Stimulated activated CD4-positive, alpha-beta T cell treated with anti-CD3 and anti-CD28 coated beads, Interleukin-4, amount 100 ng/mL, for 24 hours (primary cell): ENCODE measurements around the gene CSPG4.
"Not testable (repeated sequence)": the region's sequence is repeated elsewhere in the genome, so short reads cannot be mapped to it uniquely, and the experiment has no call there.

ENCODE experiments used
- DNase-seq: peaks from one replicate; pipeline ENCODE4 v3.0.0-alpha.2; 2020

The CSPG4 gene

DNA sequence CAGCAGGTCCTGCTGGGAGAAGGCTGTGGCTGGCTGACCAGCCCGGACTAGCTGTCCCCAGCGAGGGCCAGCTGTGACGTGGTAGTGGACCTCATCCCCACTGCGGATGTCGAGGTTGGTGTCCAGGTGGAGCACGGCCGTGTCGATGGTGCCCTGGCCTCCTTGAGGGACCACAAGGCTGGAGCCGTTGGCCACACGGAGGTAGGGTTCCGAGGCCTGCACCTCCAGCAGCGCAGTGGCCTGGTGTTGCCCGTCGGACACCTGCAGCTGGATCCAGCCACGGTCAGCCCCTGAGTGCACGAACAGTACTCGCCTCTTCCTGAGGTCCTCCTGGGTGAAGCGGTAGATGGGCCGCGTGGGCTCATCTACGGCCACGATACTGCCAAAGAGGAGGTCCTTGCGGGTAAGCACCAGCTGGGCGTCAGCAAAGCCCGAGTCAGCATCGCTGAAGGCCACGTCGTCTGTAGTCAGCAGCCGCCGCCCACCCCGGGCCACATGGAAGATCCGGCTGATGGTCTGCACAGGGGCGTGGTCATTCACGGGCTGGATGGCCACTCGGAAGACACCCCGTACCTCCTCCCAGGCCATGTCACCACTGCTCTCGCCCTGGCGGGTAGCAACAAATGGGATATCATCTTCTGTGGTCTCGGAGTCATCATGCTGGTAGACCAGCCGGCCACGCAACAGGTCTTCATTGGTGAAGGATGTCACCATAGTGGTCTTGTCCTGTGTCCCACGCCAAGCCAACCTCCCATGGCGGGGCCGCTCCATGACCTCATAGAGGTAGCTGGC is 25.0 kb downstream of the CSPG4 start:
- no peak for DNase-seq

DNA sequence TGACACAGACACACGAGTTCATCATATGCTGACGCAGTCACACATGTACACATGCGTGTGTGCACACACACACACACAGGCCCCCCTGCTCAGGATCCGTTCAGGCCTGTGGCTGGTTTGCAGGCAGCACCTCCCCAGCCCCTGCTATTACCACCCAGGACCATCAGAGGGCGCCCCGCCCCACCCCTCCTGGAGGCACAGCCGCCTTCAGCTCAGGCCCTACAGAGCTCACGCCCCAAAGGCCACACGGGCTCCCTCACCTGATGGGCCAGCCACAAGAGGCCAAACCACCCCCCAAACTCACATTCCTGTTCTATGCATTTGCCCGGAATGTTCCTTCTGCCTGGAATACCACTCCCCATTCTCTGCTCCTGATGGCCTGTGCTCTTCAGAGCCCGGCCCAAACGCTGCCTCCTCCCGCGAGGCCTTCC is 26.4 kb downstream of the CSPG4 start:
- DNase-seq, result peak; percentile 80

DNA sequence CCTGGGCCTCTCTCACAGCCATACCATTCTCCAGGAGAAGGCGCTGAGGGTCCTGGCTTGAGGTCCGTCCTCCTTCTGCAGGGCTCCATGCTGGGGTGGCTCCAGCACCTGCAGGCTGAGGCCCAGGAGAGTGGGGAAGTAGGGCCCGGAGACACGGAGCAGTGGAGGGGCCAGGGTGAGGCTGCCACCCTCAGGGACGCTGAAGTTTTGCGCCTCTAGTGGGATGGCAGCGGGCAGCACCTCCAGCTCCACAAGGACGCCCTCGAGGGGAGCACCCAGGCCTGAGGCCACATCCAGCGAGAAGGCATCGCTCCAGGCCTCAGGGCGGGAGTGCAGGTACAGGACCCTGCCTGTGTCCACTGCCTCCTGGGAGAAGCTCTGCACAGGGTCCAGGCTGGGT is 27.5 kb downstream of the CSPG4 start:
- DNase-seq, result no peak

DNA sequence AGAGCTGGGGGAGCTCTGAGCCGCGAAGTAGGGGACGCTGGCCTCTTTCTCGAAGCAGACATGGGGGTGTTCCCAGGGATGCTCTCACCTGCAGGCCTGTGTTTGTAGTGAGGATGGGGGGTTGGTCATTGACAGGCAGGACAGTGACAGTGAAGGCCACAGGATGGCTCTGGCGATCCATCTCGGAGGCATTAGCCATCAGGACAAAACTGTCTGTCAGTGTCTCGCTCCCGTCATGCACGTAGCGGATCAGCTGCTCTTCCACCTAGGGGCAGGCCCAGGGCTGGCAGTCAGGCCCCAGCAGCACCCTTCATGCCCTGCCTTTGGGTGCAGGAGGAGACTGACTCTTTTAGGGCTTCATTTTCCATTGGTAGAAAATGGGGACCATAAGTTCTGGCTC is 28.0 kb downstream of the CSPG4 start:
- DNase-seq, result no peak

DNA sequence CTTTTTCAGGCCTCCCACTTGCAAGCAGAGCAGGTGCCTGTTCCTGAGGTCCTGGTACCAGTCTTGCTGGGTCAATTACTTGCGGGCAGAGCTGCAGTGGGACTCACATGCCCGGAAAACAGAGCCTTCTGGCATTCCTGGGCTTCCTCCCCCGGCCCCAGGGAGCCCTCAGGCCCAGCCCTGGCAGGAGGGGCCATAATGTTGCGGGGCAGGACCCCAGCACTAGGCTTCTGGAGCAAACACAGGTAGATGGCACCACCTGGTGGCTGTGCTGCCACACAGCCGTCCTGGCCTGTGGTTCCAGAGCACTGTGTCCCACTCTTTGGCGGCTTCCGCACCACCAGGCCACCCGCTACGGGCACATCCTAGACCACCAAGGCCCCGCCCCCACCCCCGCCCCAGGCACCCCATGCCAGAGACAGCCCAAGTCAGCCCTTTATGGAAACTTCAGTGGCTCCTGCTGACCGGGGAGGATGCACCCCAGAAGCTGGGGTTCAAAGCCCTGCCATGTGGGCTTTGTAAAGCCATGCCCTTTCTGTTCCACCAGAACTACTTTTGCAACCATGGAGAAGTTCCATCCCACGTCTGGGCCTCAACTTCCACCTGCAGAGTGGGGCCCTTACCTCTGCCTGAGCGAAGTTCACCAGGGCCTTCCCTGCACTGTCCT is 28.9 kb downstream of the CSPG4 start:
- DNase-seq, result peak; percentile 74

DNA sequence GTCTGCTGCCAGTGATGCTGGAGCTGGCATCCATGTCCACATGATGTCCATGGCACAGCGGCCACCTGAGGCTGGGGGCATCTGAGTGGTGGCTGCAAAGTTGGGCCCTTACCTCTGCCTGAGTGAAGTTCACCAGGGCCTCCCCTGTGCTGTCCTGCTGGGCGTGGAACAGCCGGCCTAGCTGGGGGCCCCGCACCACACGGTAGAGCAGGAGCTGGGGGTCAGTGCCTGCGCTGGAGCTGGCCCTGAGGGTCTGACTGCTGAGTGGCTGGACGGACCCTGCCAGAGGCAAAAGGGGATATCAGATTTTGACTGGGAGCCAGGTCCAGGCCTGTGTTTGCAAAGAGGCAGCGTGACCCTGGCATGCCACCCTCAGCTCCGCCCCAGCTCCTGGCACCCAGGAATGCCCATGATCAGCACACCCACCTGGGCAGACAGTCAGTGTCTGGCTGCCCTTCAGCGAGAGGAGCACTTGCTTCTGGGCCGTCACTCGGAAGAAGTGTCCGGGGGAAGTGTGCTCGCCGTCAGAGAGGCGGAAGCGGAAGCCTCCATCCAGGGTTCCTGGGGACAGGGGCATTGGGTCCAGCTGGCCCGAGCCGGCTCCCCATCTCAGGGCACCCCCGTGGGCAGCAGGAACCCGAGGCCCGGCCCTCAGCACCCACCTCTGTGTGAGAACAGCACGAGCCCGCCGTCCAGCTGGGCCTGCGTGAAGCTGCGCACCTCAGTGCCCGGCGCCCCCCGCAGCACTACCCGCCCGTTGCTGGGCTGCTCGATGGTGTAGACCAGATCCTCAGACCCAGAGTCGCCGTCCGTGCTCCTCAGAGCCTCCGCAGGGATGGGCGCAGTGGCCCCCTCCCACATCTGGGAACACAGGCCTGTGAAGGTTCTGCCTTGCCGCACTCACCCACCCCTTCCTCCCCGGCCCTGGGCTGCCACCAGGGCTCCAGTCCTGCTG is 30.2 kb downstream of the CSPG4 start:
- no peak for DNase-seq

DNA sequence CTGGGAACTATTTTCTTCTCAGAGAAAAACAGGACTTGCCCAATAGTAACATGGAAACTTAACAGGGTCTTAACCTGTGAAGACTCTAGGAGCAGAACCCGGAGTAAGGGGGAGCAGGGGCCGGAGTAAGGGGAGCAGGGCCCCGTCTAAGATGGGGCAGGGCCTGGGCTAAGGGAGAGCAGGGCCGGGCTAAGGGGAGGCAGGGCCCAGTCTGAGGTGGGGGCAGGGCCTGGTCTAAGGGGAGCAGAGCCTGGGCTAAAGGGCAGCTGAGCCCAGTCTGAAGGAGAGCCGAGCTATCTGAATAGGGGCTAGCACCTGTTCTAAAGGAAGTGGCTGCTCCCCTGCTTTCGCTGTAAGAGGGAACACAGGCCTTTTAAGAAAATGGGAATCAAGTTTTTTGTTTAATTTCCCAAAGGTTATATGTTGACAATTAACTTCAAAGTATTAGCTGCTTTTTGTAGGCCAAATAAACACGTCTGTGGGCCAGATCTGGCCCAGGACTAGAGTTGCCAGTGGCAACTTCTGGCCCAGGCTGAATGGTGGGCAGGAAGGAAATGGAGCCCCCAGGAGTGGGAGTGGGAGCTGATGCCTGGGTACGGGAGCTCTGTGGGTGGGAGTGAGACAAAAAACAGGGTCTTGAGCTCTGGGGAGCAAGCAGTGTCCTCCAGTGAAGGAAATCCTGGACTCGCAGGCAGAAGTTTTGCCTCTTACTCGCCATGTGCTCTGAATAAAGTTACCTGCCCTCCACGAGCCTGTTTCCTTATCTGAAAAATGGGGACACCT is 32.5 kb downstream of the CSPG4 start:
- DNase-seq, result no peak

DNA sequence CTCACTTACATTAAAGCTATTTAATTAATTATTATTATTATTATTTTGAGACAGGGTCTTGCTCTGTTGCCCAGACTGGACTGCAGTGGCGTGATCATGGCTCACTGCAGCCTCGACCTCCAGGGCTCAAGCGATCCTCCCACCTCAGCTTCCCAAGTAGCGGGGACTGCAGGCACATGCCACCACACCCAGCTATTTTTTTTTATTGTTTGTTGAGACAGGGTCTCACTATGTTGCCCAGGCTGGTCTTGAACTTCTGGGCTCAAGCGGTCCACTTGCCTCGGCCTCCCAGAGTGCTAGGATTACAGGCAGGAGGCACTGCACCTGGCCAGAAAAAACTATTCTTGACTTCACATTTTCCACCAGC is 34.3 kb downstream of the CSPG4 start:
- not testable (repeated sequence) for DNase-seq

DNA sequence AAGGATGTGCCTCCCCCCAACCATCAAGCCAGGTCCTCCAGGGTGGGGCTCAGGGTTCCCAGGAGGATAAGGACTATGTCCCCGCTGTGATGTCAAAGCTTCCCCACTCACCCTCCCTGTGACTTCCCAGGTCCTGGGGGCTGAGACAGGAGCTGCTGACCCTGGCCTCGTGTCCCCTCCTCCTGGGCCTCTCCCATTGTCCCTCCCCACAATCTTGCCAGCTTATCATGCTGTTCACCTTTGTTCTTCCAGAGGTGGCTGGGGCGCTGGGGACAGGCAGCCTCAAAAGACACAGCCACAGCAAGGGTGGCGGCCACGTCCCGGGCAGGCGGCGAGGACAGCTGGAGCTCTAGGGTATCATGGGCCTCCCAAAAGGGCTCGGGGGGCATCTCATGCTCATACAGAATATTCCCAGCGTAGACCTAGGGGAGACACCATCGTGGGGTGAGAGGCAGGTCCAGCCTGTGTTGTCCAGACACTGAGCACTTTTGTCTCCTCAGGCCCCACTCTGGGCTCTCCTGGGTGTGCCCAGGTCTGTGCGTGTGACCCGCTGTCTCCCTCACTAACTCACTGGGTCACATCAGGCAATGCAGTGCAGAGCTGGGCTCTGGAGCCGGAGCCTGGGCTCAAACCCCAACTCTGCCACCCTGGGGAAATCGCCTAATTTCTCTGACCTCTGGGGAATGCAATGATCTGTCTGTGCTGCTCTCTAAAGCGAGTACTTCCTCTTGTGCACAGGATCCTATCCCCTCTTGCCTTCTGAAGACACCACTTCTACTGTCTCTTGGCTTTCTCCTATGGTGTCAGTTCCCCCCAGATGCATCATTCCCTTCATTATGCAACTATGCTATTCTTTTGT is 35.0 kb downstream of the CSPG4 start:
- DNase-seq, result no peak

DNA sequence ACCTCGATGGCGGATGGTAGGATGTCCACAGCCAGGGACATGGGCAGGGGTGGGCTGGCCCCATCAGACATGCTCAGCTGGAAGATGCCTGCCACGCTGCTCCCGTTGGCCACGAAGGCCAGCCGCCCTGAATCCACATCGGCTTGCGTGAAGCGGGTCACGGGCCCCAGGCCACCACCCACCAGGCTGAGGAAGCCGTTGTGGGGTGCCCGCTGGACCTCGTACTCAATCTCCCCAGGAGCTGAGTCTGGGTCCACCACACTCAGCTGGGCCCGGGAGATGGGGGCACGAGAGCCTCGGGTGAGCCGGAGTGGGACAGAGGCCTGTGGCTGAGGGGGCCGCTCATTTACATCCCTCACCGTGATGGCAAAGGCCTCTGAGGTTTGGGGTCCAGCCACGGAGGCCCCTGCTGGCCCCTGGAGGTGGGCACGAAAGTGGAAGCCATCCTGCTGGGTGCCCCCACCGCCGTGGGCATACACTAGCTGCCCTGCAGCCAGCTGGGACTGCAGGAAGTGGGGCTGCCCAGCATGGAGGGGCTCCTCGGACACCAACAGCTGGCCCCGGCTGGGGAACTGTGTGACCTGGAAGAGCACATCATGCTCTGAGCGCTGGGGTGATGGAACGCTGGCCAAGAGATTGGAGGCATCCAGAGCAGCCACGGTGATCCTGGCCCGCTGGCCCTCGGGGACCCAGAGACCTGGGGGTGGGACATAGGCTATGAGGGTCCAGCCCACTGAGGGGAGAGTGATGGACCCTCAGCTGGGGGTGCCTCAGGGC is 35.8 kb downstream of the CSPG4 start:
- DNase-seq, result no peak

DNA sequence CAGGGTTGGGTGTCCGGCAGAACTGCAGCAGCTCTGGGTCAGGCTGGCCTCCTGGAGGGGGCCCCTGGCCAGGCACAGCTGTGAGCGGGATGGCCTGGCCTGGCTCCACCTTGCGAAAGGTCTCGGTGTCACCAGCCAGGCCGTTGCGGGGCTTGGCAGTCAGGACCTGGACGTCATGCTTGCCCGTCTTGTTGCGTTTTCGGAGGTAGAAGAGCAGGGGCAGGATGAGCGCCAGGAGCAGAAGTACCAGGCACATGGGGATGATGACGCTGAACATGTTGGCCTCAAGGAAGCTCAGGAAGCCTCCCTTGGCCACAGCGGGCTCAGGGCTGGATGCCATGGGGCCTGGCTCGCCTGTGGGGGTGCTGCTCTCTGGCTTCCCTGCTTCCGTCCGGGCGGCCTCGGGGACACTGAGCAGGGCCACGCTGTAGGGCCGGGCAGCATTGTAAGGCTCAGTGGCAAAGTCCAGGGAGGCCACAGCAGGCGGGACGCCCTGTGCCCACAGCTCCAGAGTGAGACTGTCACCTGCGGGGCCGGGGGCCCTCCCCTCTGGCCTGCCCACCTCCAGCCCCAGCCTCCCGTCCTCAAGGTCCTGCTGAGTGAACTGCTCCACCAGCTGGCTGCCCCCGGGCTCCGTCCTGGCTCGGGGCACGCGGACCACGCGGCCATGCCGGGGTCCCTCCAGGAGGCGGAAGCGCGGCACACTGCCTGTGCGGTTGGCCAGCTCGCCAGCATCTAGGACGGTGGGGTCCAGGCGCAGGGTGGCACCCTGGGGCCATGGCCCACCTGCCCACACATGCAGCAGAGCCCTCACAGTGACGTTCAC is 36.9 kb downstream of the CSPG4 start:
- no peak for DNase-seq

DNA sequence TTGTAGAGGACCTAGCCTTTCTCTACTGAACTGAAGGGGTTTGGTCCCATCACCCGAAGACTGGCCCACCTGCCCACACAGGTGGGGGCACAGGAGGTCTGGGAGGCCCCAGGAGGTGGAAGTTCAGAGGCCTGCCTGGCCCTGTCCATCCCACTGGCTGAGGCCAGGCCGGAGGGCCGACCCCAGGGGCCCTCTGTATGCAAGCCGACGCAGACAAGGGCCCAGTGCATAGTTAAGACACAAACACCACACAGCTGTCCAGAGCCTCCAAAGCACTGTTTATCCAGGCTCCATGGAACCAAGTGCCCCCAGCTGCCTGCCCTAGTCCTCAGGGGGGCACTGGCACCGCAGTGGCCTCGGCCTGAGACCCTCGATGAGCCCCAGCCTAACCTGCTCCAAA is 38.3 kb downstream of the CSPG4 start:
- DNase-seq, result no peak

DNA sequence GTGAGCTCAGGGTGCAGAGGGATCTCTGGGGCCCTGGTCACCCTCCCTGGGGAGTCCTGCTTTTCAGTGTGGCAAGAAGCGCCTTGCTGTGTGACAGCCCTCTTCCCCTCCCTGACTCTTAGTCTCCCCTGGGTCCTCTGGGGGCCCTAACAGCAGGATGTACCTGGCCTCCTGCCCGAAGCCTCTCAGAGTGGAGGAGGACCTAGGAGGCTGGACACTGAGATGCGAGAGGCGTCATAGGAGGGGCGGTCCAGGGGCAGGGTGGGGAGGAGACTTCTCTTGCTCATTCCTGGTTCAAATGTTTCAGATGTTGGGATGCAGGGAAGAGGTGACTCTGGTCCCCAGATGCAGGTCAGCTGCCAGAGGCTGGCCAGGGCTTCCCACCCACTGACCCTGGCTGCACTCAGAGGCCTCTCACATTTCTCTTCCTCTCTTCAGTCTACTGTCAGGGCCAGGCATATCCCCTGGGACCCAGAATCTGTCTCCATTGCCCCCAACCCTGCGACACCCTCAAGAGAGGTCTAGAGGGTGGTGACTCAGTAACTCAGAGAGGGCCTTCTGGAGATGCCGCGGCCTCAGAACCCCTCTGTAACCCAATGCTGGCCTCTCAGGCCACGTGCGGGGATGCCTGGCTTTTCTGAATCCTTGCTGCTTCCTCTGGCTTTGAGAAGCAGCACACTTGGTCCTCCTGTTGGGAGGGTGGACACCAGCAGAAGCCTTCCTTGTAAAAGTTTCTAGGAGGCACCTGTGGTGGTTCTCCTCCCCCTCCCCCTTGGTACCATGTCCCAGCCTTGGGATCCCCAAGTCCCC is 39.0 kb downstream of the CSPG4 start:
- no peak for DNase-seq

DNA sequence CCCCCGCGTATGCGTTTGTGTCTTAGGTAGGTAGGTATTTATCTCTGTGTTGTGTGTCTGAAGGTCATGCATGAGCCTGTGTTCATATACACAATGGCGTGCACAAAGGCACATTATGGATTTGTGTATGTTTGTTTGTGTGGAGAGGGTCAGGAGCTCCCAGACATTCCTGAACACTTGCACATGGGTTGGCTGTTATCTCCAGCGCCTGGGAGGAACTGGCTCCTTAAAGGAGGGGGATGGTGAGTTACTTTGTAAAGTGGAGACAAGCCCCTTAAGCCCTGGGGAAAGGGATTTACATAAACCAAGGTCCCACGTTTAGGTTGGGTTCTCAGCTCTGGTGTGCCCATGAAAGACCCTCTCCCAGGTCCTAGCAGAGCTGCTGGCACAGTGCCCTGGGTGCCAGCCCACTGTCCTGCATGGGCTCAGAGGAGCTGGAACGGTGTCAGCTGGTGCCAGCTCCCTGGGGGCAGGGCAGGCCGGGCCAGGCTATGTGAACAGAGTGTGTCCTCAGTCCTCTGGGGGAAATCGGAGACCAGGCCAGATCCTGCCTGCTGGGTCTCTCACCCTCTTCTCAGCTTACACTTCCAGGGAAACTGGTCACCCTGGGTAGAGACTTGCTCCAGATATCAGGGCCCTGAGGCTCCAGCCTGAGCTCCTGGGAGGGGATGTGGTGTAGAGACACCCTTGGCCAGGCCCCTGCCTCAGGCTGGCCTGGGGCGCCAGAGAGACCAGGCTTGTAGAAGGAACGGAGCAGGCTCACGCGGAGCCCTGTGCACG is 39.8 kb downstream of the CSPG4 start:
- DNase-seq, result no peak

DNA sequence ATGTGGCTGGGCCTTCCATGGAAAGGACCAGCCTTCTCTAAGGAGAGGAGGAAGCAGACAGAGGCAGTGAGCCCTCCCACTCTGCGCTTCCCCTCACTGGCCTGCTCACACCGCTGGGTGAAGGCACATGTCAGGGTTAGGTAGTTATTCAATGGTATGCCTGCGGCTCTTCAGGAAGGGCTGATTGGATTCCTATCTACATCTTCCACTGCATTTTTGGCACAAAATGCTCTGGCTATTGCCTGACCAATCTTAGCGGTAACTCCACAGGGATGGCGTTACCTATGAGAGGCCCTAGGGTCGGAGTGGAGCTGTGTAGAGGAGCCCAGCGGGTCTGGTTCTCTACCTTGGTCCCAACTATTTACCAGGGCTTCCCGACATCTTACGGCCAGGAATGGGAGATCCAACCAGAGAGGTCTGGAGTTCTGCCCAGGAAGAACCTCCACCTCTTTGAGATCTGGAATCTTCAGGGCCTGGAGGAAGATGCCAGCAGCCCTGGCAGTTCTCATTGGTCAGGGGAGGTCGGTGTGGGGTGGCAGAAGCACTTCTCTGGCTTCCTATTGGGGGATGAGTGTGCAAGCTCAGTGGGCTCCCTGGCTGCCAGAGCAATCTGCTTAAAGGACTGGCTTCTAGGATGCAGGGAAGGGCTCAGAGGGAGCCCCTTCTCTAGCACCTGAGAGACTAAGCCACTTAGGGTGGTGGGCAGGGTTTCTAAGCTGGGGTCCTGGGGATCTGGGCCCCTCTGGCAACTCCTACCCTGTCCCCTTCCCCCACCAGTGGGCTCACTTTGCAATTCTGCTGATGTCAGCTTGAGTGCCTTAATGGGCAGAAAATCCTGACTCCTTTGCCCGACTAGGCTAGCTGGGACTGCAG is 40.7 kb downstream of the CSPG4 start:
- no peak for DNase-seq

DNA sequence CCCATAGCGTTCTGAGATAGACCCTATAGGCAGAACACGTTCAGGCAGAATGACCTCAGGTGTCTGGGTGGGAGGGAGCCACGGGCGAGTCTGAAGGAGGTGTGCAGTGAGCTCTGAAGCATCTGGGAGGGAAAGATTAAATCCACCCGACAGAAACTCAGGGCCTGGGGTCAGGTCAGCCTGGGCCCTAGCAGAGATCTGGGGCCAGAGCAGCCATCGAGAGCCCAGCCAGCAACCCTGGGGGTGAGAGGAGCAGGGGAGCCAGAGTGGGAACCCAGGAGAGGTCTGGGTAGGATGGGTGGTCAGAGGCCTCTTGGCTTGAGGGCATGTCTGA is 42.8 kb downstream of the CSPG4 start:
- DNase-seq, result no peak

DNA sequence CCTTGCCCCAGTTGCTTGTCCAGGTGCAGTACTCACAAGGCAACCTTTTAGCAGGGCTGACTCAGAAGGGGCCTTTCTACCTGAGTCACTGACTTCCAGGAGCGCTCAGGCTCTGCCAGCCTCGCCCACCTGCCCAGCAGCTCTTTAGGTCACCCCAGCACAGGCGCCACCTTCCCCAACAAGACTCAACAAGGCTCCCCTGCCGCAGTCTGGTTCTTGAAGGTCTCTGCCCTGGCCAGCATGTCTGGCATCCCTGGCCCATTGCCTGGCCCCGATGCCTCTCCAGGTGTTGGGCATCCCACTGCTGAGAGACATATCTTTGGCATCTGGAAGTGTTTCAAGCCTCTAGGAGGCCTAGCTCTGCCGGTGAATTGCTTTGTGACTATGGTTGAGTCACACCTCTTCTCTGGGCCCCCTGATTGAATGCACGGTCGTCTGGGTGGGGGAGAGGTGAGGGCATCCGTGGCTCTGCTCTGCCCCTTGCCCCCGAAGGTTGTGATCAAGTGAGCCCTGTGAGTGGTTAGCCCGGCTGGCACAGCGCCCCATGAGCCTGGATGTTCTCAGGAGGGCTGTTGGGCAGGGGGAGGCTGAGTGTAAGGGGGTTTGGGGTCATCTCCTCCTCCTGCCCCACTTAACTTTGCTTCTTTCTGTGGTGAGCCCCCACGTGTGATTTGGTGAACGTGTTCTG is 43.3 kb downstream of the CSPG4 start:
- DNase-seq, result no peak
